ENCODE measurements around the gene C1QB. TPM values are rescaled to one million over a fixed set of nuclear protein-coding genes. Genes with fewer than 3 reads are reported as not detected.
A peak's percentile ranks its signal among the peaks of the same experiment; 100 is the strongest.
"Not testable (repeated sequence)": the region's sequence is repeated elsewhere in the genome, so short reads cannot be mapped to it uniquely, and the experiment has no call there.

C1QB gene
- polyA plus RNA-seq, 1 donor = 73.0 TPM

DNA sequence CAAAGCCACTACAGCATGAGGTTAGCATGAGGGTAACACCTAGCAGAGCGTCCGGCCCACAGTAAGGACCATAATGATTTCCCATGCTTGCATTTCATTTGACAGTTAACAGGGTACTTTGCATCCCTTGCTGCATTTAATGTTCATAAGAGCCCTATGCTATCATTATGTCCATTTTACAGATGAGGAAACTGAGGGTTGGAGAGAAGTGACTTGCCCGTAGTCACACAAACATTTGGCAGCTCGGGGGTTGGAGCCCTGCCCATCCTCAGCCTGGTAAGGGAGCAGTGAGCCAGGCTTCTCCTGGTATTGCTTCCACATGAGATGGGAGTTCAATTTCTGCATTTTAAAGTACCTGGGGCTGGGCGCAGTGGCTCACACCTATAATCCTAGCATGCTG is 41.1 kb downstream of the C1QB start:
- no peak for DNase-seq
- WGBS (ENCODE audit: insufficient coverage, low lambda C conversion rate) = no CpG with 5 or more reads among the region's 5 CpGs
- H3K9me3 ChIP-seq (ENCODE audit: control insufficient read depth, low read depth, low read length) = no peaks in the 10 kb centered on the region
- no peaks in the 10 kb centered on the region for H3K36me3 ChIP-seq (ENCODE audit: control insufficient read depth, insufficient read depth, low read length)
- H3K4me1 ChIP-seq (ENCODE audit: control insufficient read depth, insufficient read depth, low read length) = peaks cover 13% of the 10 kb centered on the region
- no peaks in the 10 kb centered on the region for H3K27me3 ChIP-seq (ENCODE audit: control insufficient read depth, insufficient read depth, low read length)
- no peak overlapping the region for H3K4me3 ChIP-seq (ENCODE audit: low read length)
- no peak overlapping the region for H3K27ac ChIP-seq (ENCODE audit: low read length)

DNA sequence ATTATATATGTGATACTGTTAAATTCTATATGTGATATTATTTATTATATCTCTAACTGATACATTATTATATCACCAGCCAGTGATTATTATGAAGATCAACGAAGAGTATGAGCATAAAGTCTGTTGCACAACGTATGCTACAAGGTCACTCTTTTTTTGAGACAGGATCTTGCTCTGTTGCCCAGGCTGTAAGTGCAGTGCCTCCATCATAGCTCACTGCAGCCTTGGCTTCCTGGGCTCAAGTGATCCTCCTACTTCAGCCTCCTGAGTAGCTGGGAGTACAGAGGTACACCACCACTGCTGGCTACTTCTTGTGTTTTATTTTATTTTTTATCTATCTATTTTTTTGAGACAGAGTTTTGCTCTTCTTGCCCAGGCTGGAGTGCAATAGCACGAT is 43.6 kb downstream of the C1QB start:
- Histone ChIP-seq H3K27me3 (ENCODE audit: control insufficient read depth, insufficient read depth, low read length) (no peaks in the 10 kb centered on the region), H3K4me1 (ENCODE audit: control insufficient read depth, insufficient read depth, low read length) (peaks cover 18% of the 10 kb centered on the region), H3K4me3 (ENCODE audit: low read length) (no peak overlapping the region), H3K9me3 (ENCODE audit: control insufficient read depth, low read depth, low read length) (no peaks in the 10 kb centered on the region), H3K27ac (ENCODE audit: low read length) (no peak overlapping the region), H3K36me3 (ENCODE audit: control insufficient read depth, insufficient read depth, low read length) (no peaks in the 10 kb centered on the region)
- 80% methylated on average over 1 of the region's 3 CpGs for WGBS (ENCODE audit: insufficient coverage, low lambda C conversion rate)
- no peak for DNase-seq

DNA sequence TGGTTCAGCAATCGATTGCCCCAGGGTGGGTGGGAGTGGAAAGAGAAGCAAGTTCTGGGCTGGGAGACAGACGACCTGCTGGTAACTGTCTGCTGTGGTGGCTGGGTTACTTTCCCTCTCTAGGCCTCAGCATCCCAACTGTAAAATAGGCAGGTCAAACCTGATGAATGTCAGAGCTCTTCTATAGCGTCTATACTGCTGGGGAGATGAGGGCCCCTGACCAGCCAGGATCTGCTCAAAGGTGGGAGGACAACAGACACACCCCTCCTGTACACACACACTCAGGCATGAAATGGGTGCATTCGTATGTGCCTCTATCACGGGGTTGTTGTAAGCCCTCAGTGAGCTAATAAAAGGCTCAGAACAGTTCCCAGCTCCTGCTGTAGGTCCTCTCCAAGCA is 44.9 kb downstream of the C1QB start:
- H3K27ac ChIP-seq (ENCODE audit: low read length) = peak overlapping the region; percentile 25
- no peak overlapping the region for H3K4me3 ChIP-seq (ENCODE audit: low read length)
- no CpG with 5 or more reads among the region's 5 CpGs for WGBS (ENCODE audit: insufficient coverage, low lambda C conversion rate)
- no peaks in the 10 kb centered on the region for H3K27me3 ChIP-seq (ENCODE audit: control insufficient read depth, insufficient read depth, low read length)
- H3K9me3 ChIP-seq (ENCODE audit: control insufficient read depth, low read depth, low read length) = no peaks in the 10 kb centered on the region
- H3K4me1 ChIP-seq (ENCODE audit: control insufficient read depth, insufficient read depth, low read length) = peaks cover 29% of the 10 kb centered on the region
- peak in 1 of 2 donors; percentile 55 for DNase-seq
- H3K36me3 ChIP-seq (ENCODE audit: control insufficient read depth, insufficient read depth, low read length) = no peaks in the 10 kb centered on the region

DNA sequence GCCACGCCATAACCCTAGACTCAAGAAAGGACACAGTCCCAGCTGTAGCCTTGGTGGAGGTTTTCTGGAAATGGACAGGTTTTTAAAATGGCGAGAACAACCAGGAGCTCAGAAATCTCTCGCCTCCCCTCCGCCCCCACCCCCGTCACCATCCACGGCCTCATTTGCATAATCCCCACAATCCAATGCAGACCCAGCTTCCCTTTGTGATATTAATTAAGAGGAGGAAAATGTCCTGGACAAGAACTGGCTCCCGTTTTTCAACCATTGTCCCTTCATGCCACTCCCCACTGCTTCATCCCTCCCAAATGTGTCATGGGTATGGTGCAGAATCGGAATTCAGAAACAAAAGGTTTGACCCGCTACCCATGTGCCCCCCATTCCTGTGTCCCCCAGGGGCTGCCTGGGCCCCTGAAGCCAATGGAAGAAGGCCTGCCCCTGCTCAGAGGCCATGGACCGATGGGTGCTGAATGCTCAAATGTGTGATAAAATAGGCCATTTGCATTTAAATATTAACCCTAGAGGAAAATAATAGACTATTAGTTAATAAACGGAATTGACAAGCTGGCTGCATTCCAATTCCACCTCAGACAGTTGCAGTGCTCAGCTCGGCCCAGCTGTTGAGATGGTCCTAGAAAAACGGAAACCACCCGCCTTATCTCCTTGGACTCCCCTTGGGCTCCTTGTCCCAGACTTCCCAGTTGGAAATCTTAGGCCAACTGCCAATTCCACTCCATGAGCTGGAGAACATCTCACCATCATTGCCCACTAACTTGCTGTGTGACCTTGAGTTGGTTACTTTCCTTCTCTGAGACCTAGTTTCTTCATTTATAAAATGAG is 46.9 kb downstream of the C1QB start:
- H3K36me3 ChIP-seq (ENCODE audit: control insufficient read depth, insufficient read depth, low read length) = no peaks in the 10 kb centered on the region
- WGBS (ENCODE audit: insufficient coverage, low lambda C conversion rate) = no CpG with 5 or more reads among the region's 14 CpGs

DNA sequence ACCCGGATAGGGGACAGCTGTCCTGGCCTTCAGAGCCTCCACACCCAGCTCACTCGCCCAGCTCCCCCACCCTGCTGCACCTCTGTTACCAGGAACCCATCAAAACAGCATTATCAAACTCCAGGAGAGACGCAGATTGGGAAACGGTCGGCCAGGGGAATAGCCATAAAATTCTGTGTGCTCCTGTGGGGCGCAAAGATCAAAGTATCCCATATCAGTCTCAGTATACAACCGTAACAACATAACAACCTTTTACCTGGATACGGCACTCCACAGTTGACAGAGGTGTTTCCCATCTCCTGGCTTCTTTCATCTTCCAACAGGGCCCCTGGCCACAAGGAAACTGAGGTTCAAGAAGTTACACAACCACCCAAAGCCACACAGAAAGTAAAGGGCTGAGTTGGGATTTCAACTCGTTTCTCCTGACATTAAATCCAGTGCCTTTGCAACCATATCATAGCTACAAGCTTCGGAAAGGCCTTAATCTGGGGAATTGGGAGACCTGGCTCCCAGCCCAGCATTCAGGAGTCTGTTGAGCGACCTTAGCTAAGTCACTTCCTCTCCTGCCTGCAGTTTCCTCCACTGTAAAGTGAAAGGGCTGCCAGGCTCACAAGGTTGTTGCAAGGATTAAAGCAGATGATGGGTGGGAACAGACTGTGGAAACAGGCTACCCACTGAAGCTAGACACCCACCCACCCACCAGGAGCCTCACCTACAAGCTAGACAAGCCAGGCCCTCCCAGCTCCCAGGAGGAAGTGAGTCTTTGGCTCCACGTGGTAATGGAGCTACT is 49.5 kb downstream of the C1QB start:
- Histone ChIP-seq H3K36me3 (ENCODE audit: control insufficient read depth, insufficient read depth, low read length) (no peaks in the 10 kb centered on the region), H3K4me1 (ENCODE audit: control insufficient read depth, insufficient read depth, low read length) (peaks cover 42% of the 10 kb centered on the region), H3K27me3 (ENCODE audit: control insufficient read depth, insufficient read depth, low read length) (no peaks in the 10 kb centered on the region), H3K9me3 (ENCODE audit: control insufficient read depth, low read depth, low read length) (no peaks in the 10 kb centered on the region), H3K4me3 (ENCODE audit: low read length) (no peak overlapping the region), H3K27ac (ENCODE audit: low read length) (peak overlapping the region; percentile 73)
- 20% methylated on average over 1 of the region's 12 CpGs for WGBS (ENCODE audit: insufficient coverage, low lambda C conversion rate)
- DNase-seq = peak; percentile 89 to 97

More for the DNA sequence above, 46.9 kb downstream of the C1QB start:
- no peaks in the 10 kb centered on the region for H3K9me3 ChIP-seq (ENCODE audit: control insufficient read depth, low read depth, low read length)
- DNase-seq = peak in 1 of 2 donors; percentile 52
- H3K27me3 ChIP-seq (ENCODE audit: control insufficient read depth, insufficient read depth, low read length) = no peaks in the 10 kb centered on the region
- H3K27ac ChIP-seq (ENCODE audit: low read length) = no peak overlapping the region
- H3K4me3 ChIP-seq (ENCODE audit: low read length) = no peak overlapping the region
- peaks cover 43% of the 10 kb centered on the region for H3K4me1 ChIP-seq (ENCODE audit: control insufficient read depth, insufficient read depth, low read length)

DNA sequence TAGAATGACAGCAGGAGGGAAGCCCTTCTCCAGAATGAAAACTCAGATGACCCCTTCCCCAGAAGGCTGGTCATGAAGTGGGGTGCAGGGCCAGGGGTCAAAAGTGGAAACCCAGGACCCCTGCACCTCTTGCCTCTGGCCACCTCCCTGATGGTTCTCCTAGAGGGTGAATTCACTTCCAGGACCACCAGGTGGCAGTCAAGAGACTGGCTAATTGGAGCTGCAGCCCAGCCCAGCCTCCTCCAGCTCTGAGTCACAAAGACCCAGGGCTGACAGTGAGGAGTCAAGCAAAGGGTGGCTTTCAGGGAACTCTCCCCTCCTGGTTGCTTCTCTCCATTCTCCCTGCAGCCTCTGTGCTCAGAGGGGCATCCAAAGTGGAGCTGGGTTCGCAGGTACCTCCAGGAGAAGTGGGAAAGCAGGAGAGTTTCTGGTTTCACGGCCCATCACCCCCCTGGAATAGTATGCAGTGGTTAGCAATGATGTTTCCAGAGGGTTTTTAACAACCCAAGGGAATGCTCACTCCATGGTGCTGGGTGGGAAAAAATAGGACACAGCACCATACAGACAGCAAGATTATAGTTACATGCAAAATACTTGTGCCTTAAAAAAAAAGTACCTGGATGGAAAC is 51.5 kb downstream of the C1QB start:
- no peak overlapping the region for H3K27ac ChIP-seq (ENCODE audit: low read length)
- no peaks in the 10 kb centered on the region for H3K9me3 ChIP-seq (ENCODE audit: control insufficient read depth, low read depth, low read length)
- DNase-seq = peak; percentile 77 to 80
- H3K4me3 ChIP-seq (ENCODE audit: low read length) = no peak overlapping the region
- H3K36me3 ChIP-seq (ENCODE audit: control insufficient read depth, insufficient read depth, low read length) = no peaks in the 10 kb centered on the region
- peaks cover 36% of the 10 kb centered on the region for H3K4me1 ChIP-seq (ENCODE audit: control insufficient read depth, insufficient read depth, low read length)
- H3K27me3 ChIP-seq (ENCODE audit: control insufficient read depth, insufficient read depth, low read length) = no peaks in the 10 kb centered on the region
- no CpG with 5 or more reads among the region's 2 CpGs for WGBS (ENCODE audit: insufficient coverage, low lambda C conversion rate)

DNA sequence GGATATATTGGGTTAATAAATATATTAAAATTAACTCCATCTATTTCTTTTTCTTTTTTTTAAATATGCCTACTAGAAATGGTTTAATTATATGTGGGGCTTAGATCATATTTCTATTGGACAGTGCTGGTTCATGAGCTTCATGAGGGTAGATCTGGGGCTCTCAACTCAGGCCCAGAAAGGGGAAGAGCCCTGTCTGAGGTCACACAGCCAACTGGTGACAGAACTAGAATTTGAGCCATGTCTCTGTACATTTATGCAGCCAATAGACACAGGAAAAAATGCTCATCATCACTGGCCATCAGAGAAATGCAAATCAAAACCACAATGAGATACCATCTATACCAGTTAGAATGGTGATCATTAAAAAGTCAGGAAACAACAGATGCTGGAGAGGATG is 52.5 kb downstream of the C1QB start:
- DNase-seq = no peak
- no peak overlapping the region for H3K27ac ChIP-seq (ENCODE audit: low read length)
- no peak overlapping the region for H3K4me3 ChIP-seq (ENCODE audit: low read length)
- H3K9me3 ChIP-seq (ENCODE audit: control insufficient read depth, low read depth, low read length) = no peaks in the 10 kb centered on the region
- peaks cover 36% of the 10 kb centered on the region for H3K4me1 ChIP-seq (ENCODE audit: control insufficient read depth, insufficient read depth, low read length)
- H3K36me3 ChIP-seq (ENCODE audit: control insufficient read depth, insufficient read depth, low read length) = no peaks in the 10 kb centered on the region
- H3K27me3 ChIP-seq (ENCODE audit: control insufficient read depth, insufficient read depth, low read length) = no peaks in the 10 kb centered on the region

DNA sequence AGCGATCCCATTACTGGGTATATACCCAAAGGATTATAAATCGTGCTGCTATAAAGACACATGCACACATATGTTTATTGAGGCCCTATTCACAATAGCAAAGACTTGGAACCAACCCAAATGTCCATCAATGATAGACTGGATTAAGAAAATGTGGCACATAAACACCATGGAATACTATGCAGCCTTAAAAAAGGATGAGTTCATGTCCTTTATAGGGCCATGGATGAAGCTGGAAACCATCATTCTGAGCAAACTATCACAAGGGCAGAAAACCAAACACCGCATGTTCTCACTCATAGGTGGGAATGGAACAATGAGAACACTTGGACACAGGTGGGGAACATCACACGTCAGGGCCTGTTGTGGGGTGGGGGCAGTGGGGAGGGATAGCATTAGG is 53.1 kb downstream of the C1QB start:
- DNase-seq; H3K36me3 ChIP-seq (ENCODE audit: control insufficient read depth, insufficient read depth, low read length); H3K4me3 ChIP-seq (ENCODE audit: low read length); H3K27ac ChIP-seq (ENCODE audit: low read length); H3K27me3 ChIP-seq (ENCODE audit: control insufficient read depth, insufficient read depth, low read length); H3K9me3 ChIP-seq (ENCODE audit: control insufficient read depth, low read depth, low read length): not testable (repeated sequence)
- 60% methylated on average over 1 of the region's 4 CpGs for WGBS (ENCODE audit: insufficient coverage, low lambda C conversion rate)
- H3K4me1 ChIP-seq (ENCODE audit: control insufficient read depth, insufficient read depth, low read length) = peaks cover 34% of the 10 kb centered on the region

DNA sequence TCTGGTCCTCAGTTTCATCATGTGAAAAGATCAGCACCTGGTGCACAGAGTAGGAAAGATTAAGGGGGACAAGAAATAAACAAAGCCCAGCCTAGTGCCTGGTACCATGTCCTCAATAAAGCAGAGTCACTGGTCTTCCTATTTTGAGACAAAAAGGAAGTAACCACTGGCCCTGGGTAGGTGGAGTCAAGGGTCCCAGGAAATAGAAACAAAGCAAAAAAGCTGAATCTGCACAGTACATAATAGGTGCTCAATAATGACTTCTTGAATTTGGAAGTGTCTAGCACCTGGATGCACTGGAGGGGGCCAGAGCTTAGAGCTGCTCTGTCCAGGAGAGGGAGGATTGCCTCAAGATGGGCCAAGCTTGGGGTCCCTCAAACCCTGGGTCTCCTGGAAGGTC is 55.7 kb downstream of the C1QB start:
- Histone ChIP-seq H3K9me3 (ENCODE audit: control insufficient read depth, low read depth, low read length) (no peaks in the 10 kb centered on the region), H3K27ac (ENCODE audit: low read length) (no peak overlapping the region), H3K36me3 (ENCODE audit: control insufficient read depth, insufficient read depth, low read length) (no peaks in the 10 kb centered on the region), H3K4me1 (ENCODE audit: control insufficient read depth, insufficient read depth, low read length) (peaks cover 34% of the 10 kb centered on the region), H3K4me3 (ENCODE audit: low read length) (no peak overlapping the region), H3K27me3 (ENCODE audit: control insufficient read depth, insufficient read depth, low read length) (no peaks in the 10 kb centered on the region)
- DNase-seq = no peak

DNA sequence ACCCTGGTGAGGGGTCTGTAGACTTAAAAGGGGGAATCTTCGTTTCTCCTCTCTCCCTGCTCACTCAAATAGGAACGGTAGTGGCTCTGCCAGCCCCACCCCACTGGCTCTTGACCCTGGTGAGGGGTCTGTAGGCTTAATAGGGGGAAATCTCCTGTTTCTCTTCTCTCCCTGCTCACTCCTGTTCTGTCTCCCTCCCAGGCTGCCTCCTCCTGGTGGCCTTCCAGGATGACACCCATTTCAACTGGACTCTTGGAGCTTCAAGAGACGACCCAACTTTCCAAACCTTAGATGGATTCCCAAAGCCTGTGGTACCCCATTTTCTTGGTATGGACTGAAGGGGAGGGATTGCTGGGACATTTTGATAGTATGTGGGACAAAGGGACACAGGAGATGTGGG is 56.2 kb downstream of the C1QB start:
- Histone ChIP-seq H3K36me3 (ENCODE audit: control insufficient read depth, insufficient read depth, low read length) (no peaks in the 10 kb centered on the region), H3K9me3 (ENCODE audit: control insufficient read depth, low read depth, low read length) (no peaks in the 10 kb centered on the region), H3K27me3 (ENCODE audit: control insufficient read depth, insufficient read depth, low read length) (no peaks in the 10 kb centered on the region), H3K4me1 (ENCODE audit: control insufficient read depth, insufficient read depth, low read length) (peaks cover 33% of the 10 kb centered on the region), H3K27ac (ENCODE audit: low read length) (no peak overlapping the region), H3K4me3 (ENCODE audit: low read length) (no peak overlapping the region)
- DNase-seq = no peak
- WGBS (ENCODE audit: insufficient coverage, low lambda C conversion rate) = no CpG with 5 or more reads among the region's 3 CpGs
